ENCODE results near the gene SLC11A1.

SLC11A1 gene

GRCh38 chr2:218394298-218395089 lies 12.4 kb downstream of the SLC11A1 start:
- DNase-seq = peak in 1 of 2 donors; percentile 9

GRCh38 chr2:218395090-218395444 lies 13.0 kb downstream of the SLC11A1 start:
- no peak for DNase-seq

- no peak for DNase-seq
Observed at GRCh38 chr2:218395456-218395825, 13.4 kb downstream of the SLC11A1 start.

GRCh38 chr2:218395826-218396687 lies 14.0 kb downstream of the SLC11A1 start:
- peak; percentile 97 to 98 for DNase-seq

GRCh38 chr2:218396688-218397462 lies 14.8 kb downstream of the SLC11A1 start:
- peak in 1 of 2 donors; percentile 47 for DNase-seq

- no peak for DNase-seq
Observed at GRCh38 chr2:218397463-218397819, 15.4 kb downstream of the SLC11A1 start.

GRCh38 chr2:218397820-218398436 lies 15.9 kb downstream of the SLC11A1 start:
- DNase-seq = peak; percentile 86 to 88

- DNase-seq = peak; percentile 81 to 87
Observed at GRCh38 chr2:218398437-218399390, 16.6 kb downstream of the SLC11A1 start.

GRCh38 chr2:218399391-218400166 lies 17.5 kb downstream of the SLC11A1 start, which contains the start of gene CTDSP1:
TSS of gene CTDSP1 (plus strand) at chr2:218399868. CDS start at chr2:218400091, 223 bp downstream.
- DNase-seq = peak; percentile 96 to 97

GRCh38 chr2:218400167-218400929 lies 18.3 kb downstream of the SLC11A1 start:
- DNase-seq = peak; percentile 31 to 42

- no peak for DNase-seq
Observed at GRCh38 chr2:218400930-218401881, 19.1 kb downstream of the SLC11A1 start.

- no peak for DNase-seq
Observed at GRCh38 chr2:218401890-218402289, 19.8 kb downstream of the SLC11A1 start.

- no peak for DNase-seq
Observed at GRCh38 chr2:218402491-218402901, 20.4 kb downstream of the SLC11A1 start.

- no peak for DNase-seq
Observed at GRCh38 chr2:218402911-218403411, 20.9 kb downstream of the SLC11A1 start.

- DNase-seq = no peak
Observed at GRCh38 chr2:218403810-218404209, 21.7 kb downstream of the SLC11A1 start.

GRCh38 chr2:218404351-218405085 lies 22.4 kb downstream of the SLC11A1 start:
- DNase-seq = no peak

GRCh38 chr2:218405086-218405745 lies 23.1 kb downstream of the SLC11A1 start:
- no peak for DNase-seq

All from inflammatory macrophage (primary cell).